ENCODE results near the gene MIGA2. TPM values are rescaled to one million over a fixed set of nuclear protein-coding genes. Genes with fewer than 3 reads are reported as not detected.

MIGA2 gene
- total RNA-seq, 1 donor from 2014 or later = 50.2 TPM

- intact Hi-C loops (cut with micrococcal nuclease) = loop anchor here (1.0 kb wide), 1 partner anchor 720 kb away; no protein-coding TSS in a partner anchor
These were observed 33.6 kb downstream of the MIGA2 start for GRCh38 chr9:129069862-129070641.

DNA sequence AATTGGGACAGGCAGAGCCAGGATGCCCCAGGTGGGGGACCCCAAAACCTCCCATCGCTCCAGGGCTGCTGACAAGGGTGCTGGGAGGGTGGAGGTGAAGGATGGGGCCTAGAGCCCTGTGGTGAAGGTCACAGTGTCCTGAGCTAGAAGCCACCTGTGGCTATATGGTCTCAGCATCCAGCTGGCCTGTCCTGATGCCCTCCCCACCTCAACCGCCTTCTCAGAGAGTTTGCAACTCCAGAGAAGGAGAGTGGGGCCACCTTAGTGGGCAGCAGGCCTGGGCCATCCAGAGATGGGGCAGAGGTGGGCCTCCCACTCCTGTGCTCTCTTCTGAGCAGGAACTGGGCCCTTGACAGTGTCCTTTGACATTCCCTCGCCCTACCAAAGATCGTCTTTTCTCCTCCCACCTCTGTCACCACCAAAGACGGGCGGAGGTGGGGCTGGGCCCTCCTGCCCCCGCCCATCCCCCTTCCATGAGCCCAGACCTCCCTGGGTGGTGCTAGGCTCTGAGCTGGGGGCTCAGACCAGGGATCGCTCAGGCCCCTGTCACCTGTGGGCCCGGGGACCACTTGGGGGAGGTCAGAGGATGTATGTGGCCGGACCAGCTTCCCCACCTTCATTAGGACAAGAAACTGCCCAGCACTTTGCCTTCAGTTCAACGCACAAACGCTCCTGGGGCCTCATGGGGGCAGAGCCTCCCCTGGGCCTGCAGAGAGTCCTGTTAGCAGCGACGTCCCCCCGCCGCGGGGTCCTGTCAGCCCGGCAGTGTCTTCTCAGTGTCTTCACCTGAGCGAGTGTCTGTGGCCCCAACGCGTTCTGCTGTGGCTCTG lies 34.5 kb downstream of the MIGA2 start:
- intact Hi-C loops (cut with micrococcal nuclease) = no loop called here

GRCh38 chr9:129071526-129072126 lies 35.2 kb downstream of the MIGA2 start:
- intact Hi-C loops (cut with micrococcal nuclease) = loop anchor here (2.0 kb wide), 1 partner anchor 35 kb away; the partner anchor contains the start of gene MIGA2

- intact Hi-C loops (cut with micrococcal nuclease) = loop anchor here (2.0 kb wide), 1 partner anchor 35 kb away; the partner anchor contains the start of gene MIGA2
These were observed 35.7 kb downstream of the MIGA2 start for GRCh38 chr9:129072171-129072570.

- intact Hi-C loops (cut with micrococcal nuclease) = loop anchor here (2.0 kb wide), 1 partner anchor 37 kb away; the partner anchor contains the start of gene MIGA2
These were observed 37.0 kb downstream of the MIGA2 start for GRCh38 chr9:129073404-129073803.

DNA sequence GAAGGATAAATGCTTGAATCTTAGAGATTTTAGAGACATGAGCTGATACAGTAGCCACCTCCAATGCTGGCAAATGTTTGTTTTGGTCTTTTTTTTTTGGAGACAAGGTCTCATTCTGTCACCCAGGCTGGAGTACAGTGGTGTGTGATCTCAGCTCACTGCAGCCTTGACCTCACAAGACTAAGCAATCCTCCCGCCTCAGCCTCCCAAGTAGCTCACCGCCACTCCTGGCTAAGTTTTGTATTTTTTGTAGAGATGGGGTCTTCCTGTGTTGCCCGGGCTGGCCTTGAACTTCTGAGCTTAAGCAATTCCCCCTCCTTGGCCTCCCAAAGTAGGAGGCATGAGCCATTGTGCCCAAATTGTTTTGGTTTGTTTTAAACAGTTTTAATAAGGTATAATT lies 37.7 kb downstream of the MIGA2 start:
- intact Hi-C loops (cut with micrococcal nuclease) = no loop called here

DNA sequence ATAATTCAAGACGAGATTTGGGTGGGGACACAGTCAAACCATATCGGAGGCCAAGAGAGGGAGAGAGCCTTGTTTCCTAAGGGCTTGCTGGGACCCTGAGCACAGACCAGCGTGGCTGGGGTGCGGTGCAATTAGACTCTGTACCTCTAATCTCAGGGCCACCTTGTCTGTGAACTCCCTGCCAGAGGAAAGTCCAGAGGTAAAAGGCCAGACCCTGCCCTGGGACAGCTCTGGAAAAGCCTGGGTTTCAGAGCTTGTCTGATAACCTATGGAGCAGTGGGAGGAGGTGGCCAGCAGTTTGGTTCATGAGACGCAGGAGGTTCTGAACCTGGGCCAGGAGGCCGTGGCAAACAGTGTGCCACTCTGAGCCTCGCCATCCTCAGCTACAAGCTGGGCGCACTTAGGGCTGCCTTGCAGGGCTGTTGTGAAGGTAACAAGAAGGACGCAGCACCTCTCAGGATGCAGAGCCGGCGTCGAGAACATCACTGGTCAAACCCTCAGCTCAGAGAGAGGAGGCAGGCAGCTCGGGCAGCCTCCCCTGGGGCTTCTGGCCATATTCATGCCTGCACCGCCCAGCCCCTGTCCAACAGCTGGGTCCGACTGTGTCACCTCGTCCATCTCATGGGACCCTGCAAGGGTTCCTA lies 39.7 kb downstream of the MIGA2 start:
- intact Hi-C loops (cut with micrococcal nuclease) = no loop called here

- intact Hi-C loops (cut with micrococcal nuclease) = no loop called here
These were observed 40.2 kb downstream of the MIGA2 start for GRCh38 chr9:129076640-129077037.

DNA sequence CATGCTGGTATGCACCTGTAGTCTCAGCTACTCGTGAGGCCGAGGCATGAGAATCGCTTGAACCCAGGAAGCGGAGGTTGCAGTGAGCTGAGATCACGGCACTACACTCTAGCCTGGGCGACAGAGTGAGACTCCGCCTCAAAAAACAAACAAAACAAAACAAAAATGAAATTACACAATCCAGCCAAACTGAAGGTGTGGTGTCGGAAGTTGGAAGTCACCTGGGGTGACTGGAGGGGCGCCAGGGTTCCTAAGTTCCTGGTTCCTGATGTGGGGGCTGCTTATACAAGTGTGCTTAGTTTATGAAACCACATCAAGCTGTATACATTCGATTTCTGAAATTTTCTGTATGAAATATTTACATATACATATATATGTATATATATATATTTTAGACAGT lies 40.8 kb downstream of the MIGA2 start:
- intact Hi-C loops (cut with micrococcal nuclease) = no loop called here

DNA sequence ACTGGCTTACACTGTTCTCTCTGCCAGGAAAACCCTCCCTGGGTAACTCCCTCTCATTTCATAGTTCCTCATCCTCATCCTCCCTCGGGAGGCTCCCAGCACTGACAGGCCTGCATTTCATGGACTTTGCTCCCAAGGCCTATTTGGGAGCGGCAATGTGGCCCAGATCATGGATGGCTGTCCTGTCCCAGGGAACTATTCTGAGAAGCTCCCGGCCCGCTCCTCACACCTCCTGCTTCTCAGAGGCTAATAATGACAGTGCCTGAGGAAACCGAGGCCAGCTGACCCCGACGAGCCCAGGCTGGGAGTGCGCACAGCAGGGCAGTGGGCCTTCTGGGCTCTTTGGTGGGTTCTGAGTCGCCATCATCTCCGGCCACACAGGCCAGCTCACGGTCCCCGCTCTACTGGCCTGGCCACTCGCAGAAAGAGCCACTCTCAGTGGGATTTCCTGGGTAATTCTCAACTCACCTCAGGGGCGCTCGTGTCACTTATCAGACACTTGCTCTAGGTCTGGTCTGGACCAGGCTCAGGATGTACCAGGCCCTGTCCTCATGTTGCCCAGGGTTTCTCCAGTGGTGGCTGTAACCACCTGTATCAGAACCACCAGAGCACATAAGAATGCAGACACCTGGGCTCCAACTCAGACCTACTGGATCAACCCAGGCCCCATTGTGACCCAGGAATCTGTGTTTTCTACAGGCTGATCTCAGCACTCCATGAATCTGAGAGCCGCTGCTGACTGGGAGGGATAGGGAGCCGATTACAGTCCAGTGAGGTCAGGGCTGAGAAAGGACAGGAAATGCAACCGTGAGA lies 42.5 kb downstream of the MIGA2 start:
- intact Hi-C loops (cut with micrococcal nuclease) = no loop called here

DNA sequence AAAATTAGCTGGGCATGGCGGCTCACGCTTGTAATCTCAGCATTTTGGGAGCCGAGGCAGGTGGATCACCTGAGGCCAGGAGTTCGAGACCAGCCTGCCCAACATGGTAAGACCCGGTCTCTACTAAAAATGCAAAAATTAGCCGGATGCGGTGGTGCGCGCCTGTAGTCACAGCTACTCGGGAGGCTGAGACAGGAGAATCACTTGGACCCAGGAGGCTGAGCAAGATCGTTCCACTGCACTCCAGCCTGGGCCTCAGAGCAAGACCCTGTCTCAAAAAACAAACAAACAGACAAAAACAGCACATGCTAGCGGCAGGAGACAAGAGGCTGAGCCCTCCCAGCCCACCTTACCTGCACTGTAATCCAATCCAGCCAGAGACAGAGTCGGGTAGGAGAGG lies 43.4 kb downstream of the MIGA2 start:
- intact Hi-C loops (cut with micrococcal nuclease) = loop anchor here (2.0 to 5.0 kb wide), 4 partner anchors 51 to 1013 kb away; partner anchors contain the start of genes GLE1, NAIF1 and SH3GLB2

DNA sequence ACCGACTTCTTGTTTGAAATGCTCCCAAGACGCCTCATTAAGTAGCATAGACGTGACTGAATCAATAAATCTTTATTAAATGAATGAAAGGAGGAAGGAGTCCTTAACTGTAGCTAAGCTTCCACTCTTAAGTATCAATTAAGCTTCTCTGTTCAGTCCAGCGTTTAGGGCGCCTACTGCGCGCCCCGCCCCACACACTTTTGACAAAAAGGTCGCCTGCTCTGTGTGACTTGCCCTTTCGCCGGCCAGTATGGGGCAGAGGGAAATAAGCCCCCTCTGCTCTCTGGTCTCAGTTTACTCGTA lies 43.8 kb downstream of the MIGA2 start:
- intact Hi-C loops (cut with micrococcal nuclease) = loop anchor here (2.0 to 5.0 kb wide), 4 partner anchors 51 to 1013 kb away; partner anchors contain the start of genes GLE1, NAIF1 and SH3GLB2

DNA sequence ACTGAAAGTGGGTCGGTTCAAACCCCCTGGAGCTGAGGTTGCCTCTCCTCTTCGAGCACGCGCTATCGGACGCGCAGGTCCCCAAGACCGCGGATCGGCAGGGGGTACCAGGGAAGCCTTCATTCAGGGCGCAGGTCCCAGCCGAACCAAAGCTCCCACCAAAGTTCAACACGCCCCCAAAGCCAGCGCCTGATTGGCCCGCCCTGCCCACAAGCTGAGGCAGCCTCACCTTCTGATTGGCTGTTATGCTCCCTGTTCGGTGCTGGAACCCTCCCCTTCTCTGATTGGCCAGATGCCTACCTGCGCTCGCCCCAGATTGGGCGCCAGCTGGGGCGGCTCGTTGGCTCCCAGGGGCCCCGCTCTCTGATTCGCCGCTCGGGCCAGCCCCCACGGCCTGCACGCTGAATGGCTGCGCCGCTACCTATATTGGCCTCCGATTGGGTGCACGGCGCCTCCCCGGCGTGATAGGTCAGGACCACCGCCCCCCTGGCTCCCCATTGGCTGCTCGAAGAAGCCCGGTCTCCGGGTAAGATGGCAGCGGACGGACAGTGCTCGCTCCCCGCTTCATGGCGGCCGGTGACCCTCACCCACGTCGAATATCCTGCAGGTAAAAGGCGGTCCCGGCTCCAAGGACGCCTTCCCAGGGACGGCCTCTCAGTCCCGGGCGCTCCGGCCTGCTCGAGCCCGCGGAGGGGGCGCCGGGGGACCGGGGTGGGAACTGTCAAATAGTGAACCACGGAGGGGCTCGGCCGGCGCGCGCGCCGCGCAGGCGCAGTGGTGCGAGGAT lies 44.4 kb downstream of the MIGA2 start, which contains the start of gene DOLPP1:
TSS of gene DOLPP1 (plus strand) at position 511 of the 787 bp plus-strand sequence. CDS start at position 532, 21 bp downstream.
- intact Hi-C loops (cut with micrococcal nuclease) = loop anchor here (1.0 to 5.0 kb wide), 11 partner anchors 30 to 1014 kb away; partner anchors contain the start of genes C9orf78, CRAT, DOLK and GLE1

GRCh38 chr9:129081388-129081904 lies 45.0 kb downstream of the MIGA2 start:
- intact Hi-C loops (cut with micrococcal nuclease) = loop anchor here (1.0 to 5.0 kb wide), 11 partner anchors 29 to 1015 kb away; partner anchors contain the start of genes C9orf78, CRAT, DOLK and GLE1

DNA sequence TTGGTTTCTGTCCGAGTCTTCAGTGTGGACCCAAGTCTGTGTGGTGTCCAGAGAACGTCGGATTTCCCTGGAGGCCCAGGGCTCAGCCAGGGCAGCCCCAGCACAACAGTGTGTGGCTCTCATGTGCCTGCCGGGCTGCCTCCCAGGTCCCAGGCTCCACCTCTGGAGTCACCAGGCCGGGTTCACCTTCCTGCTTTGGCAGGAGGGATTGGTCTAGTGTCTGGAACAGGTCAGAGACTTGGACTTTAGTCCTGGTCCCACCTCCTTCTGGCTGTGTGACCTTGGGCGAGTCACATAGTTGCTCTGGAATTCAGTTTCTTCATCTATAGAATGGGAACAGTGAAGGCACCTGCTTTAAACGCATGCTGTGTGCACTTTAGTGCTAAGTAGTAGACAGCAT lies 47.7 kb downstream of the MIGA2 start:
- intact Hi-C loops (cut with micrococcal nuclease) = loop anchor here (5.0 kb wide), 1 partner anchor 582 kb away; the partner anchor contains the start of gene GLE1

GRCh38 chr9:129089246-129089645 lies 52.8 kb downstream of the MIGA2 start:
- intact Hi-C loops (cut with micrococcal nuclease) = no loop called here

- intact Hi-C loops (cut with micrococcal nuclease) = no loop called here
These were observed 57.4 kb downstream of the MIGA2 start for GRCh38 chr9:129093602-129094386.
